ENCODE data around the gene NAA40. TPM values are rescaled to one million over a fixed set of nuclear protein-coding genes. Genes with fewer than 3 reads are reported as not detected.

NAA40 gene
- total RNA-seq, 1 experiment from 2014 or later: 44.4 TPM

GRCh38 chr11:64003807-64004589 is 65.2 kb downstream of the NAA40 start:
- Histone ChIP-seq H2BK5ac (ENCODE audit: insufficient read length, low read length) (no peak overlapping the region), H3K4me2 (ENCODE audit: insufficient read depth, insufficient read length, low read length) (no peak overlapping the region), H3K18ac (ENCODE audit: insufficient read length, low read depth, low read length) (no peak overlapping the region), H2BK12ac (ENCODE audit: insufficient read length, low read depth, low read length) (no peak overlapping the region), H3K79me1 (ENCODE audit: insufficient read depth, low read depth, low read length, poor library complexity, severe bottlenecking) (no peaks in the 10 kb centered on the region), H3K23ac (ENCODE audit: insufficient read length, low read depth, low read length) (no peak overlapping the region), H3K9me3 (ENCODE audit: control insufficient read depth, low read depth, low read length) (no peaks in the 10 kb centered on the region), H4K8ac (replicated peaks; ENCODE audit: insufficient read length, low read depth, low read length) (no peak overlapping the region), H3K23me2 (ENCODE audit: insufficient read length, low read depth, low read length, poor library complexity, severe bottlenecking) (peaks cover 20% of the 10 kb centered on the region), H3K56ac (ENCODE audit: insufficient read length, low read depth, low read length) (no peak overlapping the region), H3K27me3 (ENCODE audit: insufficient read depth, low read length) (peaks cover 24% of the 10 kb centered on the region; the same call in 1 of the 2 replicates), H2BK20ac (ENCODE audit: low read depth, low read length, poor library complexity, severe bottlenecking) (no peak overlapping the region), H2BK15ac (ENCODE audit: low read depth, low read length) (no peak overlapping the region), H2BK120ac (ENCODE audit: low read depth, low read length, poor library complexity, severe bottlenecking) (no peak overlapping the region), H3K4ac (ENCODE audit: low read depth, low read length) (no peak overlapping the region), H3K9ac (ENCODE audit: extremely low read depth, insufficient read length, low read length) (no peak overlapping the region), H4K91ac (ENCODE audit: insufficient read length, low read depth, low read length) (no peak overlapping the region), H3K14ac (ENCODE audit: insufficient read depth, low read length) (no peak overlapping the region; the same call in 1 of the 2 replicates), H4K20me1 (ENCODE audit: control insufficient read depth, insufficient read depth, insufficient read length) (no peaks in the 10 kb centered on the region), H2AK5ac (ENCODE audit: insufficient read length, low read length) (no peak overlapping the region), H3K27ac (ENCODE audit: insufficient read length, low read depth, low read length) (no peak overlapping the region), H2AFZ (ENCODE audit: low read length) (no peak overlapping the region), H3K4me1 (ENCODE audit: insufficient read depth, low read length) (no peaks in the 10 kb centered on the region), H3T11ph (ENCODE audit: low read length) (no peak overlapping the region), H3K79me2 (ENCODE audit: insufficient read depth, low read length) (no peaks in the 10 kb centered on the region), H4K5ac (ENCODE audit: insufficient read length, low read depth, low read length) (no peak overlapping the region)
- Mint-ChIP-seq H3K4me1 (peaks cover 14 to 24% of the 10 kb centered on the region in 2 experiments), H3K27ac (peak overlapping the region in 1 of 3 experiments; percentile 47; a peak in 1 of 7 replicates), H3K9me3 (no peaks in the 10 kb centered on the region), H3K27me3 (ENCODE audit: low read depth) (peaks cover 78% of the 10 kb centered on the region), H3K4me3 (no peak overlapping the region; a peak in 1 of 5 replicates), H3K36me3 (ENCODE audit: insufficient read depth in 1 of 3, low read depth in 3 of 3) (no peaks in the 10 kb centered on the region; a peak in 1 of 7 replicates)
- no CpG with 5 or more reads among the region's 23 CpGs for WGBS (ENCODE audit: extremely low coverage, insufficient read length, low lambda C conversion rate)
- no peak for DNase-seq
- no peak for TF ChIP-seq CTCF (conservative IDR thresholded peaks at IDR 0.05)

Data from H9 (cell line).